K562 treated with DMSO at 1 percent for 48 hours (cell line): ENCODE results near the gene MLLT3. TPM values are rescaled to one million over a fixed set of nuclear protein-coding genes. Genes with fewer than 3 reads are reported as not detected.

Source experiments
- total RNA-seq: library from RNA; unstranded; fragments of 300-600 nt; gene quantifications from 2 replicates; pipeline ENCODE4 v1.2.3, GENCODE V29; 2022; ENCODE audit warnings: low replicate concordance; ENCODE audit errors: extremely low read depth

Gene MLLT3
- total RNA-seq: not detected in 2 replicates

GRCh38 chr9:20622330-20623020 is at the start of gene MLLT3:
TSS of gene MLLT3 (minus strand) at chr9:20622499.

Other genes with a start within 250 kb of the MLLT3 start
- gene FOCAD, start 61.8 kb upstream of the MLLT3 start, total RNA-seq: not detected in 2 replicates